Activated effector memory CD4-positive, alpha-beta T cell treated with anti-CD3 and anti-CD28 coated beads, Interleukin-2, amount 50 U/mL, for 16 hours (primary cell): ENCODE measurements around the gene FLACC1.

Experiments used
- DNase-seq: peaks from one replicate; pipeline ENCODE4 v3.0.0-alpha.2; 2020

Gene FLACC1

DNA sequence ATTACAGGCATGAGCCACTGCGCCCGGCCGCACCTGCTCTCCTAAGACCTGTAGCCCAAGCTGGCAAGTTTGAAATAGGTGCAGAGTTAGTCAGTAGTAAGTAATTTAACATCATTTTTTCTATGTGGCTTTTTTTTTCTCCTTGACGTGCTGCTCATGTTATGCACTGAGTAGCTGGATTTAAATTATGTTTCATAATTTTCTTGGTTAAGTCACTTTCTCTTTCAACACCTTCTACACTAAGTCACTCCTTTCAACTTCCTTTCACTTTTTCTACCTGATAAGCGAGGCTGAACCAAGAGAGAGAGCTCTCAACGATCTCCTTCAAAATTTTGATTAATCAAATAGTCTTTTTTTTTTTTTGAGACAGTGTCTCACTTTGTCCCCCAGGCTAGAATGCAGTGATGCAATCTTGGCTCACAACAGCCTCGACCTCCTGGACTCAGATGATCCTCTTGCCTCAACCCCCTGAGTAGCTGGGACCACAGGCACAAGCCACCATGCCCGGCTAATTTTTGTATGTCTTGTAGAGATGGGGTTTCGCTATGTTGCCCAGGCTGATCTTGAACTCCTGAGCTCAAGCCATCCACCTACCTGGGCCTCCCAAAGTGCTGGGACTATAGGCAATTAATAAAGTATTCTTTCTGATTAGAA lies 83.7 kb downstream of the FLACC1 start:
- no peak for DNase-seq

- DNase-seq, result no peak
These were observed 85.2 kb downstream of the FLACC1 start for GRCh38 chr2:201271917-201272316.

DNA sequence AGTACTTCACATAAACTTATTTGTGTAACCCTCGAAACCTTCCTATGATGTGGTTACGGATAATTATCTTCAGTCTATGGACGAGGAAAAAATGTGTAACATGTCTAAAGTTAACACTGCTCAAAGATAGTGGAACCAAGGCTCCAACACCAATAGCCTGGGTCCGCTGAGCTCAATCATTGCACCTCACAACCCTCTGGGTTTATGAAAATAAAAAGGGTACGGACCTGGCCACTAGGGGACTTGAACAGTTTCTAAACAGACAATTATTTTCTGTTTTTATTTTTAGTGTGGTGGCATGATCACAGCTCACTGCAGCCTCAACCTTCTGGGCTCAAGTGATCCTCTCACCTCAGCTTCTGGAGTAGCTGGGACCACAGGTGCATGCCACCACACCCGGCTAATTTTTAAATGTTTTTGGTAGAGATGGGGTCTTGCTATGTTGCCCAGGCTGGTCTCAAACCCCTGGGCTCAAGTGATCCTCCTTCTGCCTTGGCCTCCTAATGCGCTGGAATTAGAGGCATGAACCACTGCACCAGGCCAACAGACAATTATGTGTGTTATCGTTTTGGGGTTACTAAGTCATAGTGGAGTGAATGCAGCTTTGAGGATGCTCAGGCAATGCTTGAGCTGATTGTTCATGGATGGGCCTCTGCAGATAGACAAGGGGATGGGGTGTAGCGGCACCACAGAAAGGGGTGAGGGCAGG lies 86.7 kb downstream of the FLACC1 start:
- no peak for DNase-seq

DNA sequence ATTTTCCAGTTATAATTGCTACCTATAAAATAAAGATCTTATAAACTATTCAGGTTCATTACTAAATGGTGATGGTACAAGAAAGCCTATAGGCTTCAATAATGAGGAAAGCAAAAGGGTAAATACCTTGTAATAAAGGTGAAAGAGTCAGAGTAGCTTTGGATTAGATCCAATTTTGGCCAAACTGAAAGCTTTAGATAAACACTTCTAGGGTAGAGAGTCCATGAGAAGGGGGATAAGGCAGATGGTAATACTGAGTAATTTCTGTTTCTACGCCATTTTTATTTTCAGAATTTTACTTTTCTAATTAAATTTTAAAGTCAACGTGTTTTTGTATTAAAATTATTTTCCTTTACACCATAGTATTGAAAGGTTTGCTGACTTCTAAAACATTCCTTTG lies 87.4 kb downstream of the FLACC1 start:
- DNase-seq, result no peak

DNA sequence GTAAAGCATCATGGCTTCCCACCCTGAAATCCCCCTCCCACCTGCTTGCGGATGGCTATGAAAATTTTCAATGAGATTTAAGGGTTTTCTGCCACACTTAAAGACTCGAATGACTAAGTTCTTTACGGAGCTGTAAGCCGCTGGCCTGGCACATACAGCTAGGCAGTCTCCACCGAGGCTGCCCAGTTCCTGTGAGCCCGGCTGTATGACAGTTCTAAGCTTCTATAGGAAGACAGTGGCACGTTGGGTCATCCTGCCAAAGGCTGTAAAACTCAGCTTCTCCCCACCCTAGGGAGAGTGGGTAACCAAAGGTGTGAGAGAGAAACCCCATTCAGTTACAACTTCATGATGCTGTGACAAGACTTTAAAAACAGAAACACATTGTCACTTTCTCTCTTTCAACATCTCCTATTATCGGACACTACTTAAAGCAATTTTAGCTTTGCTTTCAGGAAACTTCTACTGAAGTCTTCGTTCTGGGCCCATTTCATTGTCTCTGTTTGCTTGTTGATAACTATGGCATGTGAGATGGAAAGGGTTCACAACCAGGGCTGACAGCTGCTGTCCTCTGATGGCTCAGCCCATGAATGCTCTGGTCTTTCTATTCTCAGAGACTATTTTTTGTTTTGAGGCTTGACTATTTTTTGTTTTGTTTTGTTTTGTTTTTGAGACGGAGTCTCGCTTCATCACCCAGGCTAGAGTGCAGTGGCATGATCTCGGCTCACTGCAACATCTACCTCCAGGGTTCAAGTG lies 89.7 kb downstream of the FLACC1 start:
- DNase-seq, result peak; percentile 65

GRCh38 chr2:201266629-201267028 lies 90.5 kb downstream of the FLACC1 start:
- DNase-seq, result no peak

GRCh38 chr2:201264472-201265173 lies 92.5 kb downstream of the FLACC1 start:
- DNase-seq, result no peak

DNA sequence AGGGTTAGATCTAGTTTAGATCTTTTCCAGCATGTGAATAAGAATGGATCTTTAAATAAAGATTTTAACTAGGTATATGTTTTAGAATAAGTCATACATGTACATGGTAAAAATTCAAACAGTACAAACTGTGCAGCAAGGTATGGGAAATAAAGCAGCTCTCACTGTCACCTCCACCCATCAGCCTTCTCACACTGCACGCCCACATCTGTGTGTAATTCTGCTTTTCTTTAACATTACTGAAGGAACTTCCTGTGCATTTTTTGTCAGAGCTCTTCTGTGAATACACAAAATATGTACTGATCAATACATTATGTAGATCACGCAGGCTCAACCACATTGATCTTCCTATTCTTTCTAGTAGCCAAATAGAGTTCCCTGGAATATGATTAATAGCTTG lies 93.4 kb downstream of the FLACC1 start:
- peak; percentile 67 for DNase-seq

DNA sequence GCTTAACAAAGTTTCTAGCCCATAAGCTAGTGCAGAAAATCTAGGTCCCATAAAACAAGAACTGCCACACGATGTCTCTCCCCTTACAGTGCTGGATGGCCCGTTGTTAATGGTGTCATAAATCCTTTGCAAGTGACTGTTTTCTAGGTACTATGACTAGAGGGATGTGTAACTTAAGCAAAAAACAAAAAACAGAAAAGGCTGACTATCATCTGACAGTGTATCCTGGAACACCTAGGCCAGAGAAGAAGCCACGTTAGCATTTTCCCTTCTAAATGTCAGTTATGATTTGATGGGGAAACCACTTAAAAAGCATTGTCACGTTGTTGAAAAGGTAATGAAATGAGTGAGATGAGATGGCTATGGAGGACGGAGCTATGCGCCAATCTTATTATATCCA lies 94.4 kb downstream of the FLACC1 start:
- DNase-seq, result no peak

DNA sequence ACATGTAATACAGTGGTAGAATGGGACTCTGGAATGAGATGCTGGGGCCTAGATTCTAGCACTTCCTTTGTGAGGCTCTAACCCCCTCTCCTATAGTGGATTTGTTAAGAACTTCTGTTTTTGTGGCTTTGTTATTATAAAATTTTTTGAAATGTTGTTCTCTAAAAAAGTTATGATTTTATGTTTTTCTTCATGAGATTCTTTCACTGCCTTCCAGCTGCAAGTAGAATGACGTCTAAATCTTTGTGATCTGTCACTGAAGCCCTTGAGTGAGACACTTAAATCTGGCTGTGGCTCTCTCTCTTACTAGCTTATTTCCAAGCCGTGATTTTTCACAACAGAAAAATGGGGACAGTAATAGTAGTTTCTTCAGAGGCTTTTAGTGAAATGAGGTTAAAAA lies 95.2 kb downstream of the FLACC1 start:
- no peak for DNase-seq

DNA sequence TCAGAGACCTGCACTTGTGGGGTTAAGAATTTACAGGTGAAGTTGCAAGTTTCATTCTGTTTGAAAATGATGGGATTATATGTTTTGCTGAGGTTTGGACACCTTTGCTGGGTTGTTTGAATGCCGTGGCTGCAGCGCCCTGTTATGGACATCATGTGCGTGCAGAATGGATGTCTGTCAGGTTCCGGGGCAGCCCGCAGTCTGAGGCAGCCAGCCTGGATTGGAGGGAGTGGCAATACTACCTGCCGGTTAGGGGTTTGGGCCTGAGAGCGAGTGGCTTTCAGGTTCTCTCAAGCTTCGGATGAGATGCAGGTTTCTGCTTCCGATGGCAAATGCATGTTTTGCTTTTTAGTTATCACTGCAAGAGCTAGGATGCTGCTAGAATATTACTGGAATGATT lies 95.7 kb downstream of the FLACC1 start:
- DNase-seq, result peak; percentile 86

DNA sequence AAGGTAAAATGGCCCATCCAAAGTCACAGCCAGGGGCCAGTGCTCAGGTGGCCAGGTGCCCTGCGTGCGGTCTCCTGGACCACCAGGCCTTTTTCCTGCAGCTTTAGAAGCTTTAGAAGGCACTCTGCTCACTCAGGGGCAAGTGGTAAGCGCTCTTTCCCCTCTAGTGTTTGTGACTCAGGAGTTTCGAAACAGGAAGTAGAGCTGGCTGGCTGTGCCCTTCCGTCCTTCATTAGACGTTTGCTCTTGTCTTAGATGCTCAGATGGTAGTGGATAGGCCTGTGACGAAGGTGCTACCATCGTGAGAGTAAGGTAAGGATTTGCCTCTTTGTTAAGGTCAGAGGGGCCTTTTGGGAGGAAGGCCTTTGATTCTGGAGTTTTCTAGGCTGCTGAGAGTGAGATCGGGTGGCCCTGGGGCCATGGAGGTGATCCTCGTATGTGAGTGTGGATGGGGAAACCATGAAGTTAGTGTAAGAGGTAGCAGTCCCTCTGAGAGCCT lies 96.8 kb downstream of the FLACC1 start, which contains the start of gene CASP8:
CASP8 (plus strand) TSS at position 235 of the 499 bp plus-strand sequence. CDS start 5,951 bp downstream, outside the sequence.
- DNase-seq, result peak; percentile 86

DNA sequence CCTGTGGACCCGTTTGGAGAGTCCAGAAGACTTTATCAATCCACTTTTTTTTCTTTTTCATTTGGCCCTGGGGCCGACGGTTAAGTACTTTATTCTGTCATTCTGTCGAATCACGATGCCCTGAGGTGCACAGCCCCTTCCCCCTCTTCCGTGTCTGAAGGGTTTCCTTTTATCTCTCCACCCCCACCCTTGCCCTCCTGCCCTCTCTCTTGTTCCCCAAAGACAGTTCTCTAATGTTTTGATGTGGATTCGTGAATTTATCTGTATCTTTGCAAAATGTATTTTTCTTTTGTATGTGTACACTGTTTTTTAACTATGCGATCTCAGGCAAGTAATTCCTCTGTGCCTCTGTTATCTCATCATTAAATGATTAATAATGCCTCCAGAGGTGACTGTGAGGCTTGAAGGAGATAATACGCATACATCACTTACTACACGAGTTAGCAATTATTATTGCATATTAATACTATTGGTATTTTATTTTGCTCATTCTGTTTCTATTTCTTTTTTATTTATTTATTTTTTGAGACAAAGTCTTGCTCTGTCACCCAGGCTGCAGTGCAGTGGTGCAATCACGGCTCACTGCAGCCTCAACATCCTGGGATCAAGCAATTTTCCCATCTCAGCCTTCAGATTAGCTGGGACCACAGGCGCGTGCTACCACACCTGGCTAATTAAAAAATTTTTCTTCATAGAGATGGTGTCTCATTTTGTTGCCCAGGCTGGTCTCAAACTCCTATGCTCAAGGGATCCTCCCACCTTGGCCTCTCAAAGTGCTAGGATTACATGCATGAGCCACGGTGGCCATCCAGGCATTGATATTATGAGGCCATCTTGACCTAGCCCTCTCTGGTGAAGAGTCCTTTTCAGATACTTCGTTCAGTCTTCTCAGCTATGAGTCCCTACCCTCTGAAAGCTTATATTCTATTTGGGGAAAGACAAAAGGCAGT lies 98.2 kb downstream of the FLACC1 start:
- no peak for DNase-seq

GRCh38 chr2:201257956-201258665 lies 99.0 kb downstream of the FLACC1 start:
- peak; percentile 94 for DNase-seq

DNA sequence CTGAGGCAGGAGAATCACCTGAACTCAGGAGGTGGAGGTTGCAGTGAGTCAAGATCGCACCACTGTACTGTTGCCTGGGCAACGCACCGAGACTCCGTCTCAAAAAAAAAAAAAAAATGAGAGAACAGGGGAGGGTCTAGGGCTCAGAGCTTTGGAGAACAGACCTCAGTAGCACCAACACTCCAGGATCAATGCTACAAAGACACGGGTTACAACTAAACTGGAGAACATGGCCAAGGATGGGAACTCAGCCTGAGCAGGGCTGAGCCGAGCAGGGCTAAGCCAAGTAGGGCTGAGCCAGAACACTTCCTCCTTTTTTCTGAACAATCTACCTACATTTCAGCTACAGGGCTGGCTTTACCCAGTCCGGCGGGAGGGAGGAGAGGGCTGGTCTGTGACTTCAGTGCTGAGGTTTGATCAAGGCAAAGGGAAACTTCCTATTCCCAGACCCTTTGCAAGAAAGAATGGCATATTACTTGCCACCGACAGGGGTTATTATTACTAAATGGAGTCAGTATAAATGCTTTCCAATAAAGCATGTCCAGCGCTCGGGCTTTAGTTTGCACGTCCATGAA lies 99.7 kb downstream of the FLACC1 start:
- DNase-seq, result peak; percentile 79

GRCh38 chr2:201256082-201256481 lies 101.1 kb downstream of the FLACC1 start:
- DNase-seq, result no peak

DNA sequence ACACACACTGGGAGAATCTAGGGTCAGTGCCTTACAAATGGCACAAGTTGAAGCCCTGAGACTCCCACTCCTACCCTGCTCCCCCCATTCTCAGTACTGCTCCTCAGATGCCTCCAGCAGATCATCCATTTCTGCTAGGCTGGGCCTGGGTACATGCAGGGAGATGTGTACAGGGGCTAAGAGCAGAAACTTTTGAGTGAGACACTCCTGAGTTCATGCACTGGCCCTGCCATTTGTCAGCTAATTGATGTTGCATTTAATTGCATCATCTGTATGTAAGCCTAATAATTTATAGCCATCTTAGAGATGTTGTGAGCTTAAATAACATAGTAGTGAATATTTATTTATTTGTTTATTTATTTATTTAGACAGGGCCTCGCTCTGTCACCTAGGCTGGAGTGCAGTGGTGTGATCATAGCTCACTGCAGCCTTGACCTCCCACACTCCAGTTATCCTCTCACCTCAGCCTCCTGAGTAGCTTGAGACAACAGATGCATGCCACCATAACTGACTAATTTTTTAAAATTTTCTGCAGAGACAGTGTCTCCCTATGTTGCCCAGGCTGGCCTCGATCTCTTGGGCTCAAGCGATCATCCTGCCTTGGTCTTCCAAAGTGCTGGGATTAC lies 101.6 kb downstream of the FLACC1 start:
- DNase-seq, result no peak

- DNase-seq, result no peak
These were observed 102.9 kb downstream of the FLACC1 start for GRCh38 chr2:201254081-201254730.

- no peak for DNase-seq
These were observed 106.4 kb downstream of the FLACC1 start for GRCh38 chr2:201250741-201251140.

- no peak for DNase-seq
These were observed 107.3 kb downstream of the FLACC1 start for GRCh38 chr2:201249889-201250288.
